ENCODE data around the gene RWDD1.
"Not testable (repeated sequence)": the region's sequence is repeated elsewhere in the genome, so short reads cannot be mapped to it uniquely, and the experiment has no call there.

RWDD1 gene

DNA sequence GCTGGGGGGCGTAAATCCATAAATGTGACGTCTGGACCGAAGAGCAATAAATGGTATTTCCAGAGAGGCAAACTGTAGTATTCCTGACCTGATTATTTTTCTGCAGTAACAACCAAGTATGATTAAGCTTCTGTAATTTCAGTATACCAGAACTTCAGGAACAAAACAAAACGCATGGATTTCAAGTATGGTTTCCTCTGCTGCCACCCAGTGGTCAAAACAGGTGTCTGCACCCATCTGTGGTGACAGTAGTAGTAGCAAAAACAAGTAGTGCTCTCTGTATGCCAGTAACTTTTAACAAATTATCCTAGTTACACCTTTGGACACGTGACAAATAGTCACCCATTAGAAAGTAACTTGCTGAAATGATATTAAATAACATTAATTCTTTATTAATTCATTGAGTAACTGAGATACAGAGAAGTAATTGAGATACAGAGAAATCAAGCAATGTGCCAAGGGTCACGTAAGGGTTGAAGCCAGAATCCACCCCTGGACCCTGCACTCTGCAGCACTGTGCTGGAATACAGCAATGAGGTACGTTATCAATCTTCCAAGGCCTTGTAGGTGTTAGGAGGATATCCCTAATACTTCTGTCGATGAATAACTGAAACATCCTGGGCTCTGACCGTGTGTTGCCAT, 9.8 kb upstream of the RWDD1 start:
- peak; percentile 34 for DNase-seq

DNA sequence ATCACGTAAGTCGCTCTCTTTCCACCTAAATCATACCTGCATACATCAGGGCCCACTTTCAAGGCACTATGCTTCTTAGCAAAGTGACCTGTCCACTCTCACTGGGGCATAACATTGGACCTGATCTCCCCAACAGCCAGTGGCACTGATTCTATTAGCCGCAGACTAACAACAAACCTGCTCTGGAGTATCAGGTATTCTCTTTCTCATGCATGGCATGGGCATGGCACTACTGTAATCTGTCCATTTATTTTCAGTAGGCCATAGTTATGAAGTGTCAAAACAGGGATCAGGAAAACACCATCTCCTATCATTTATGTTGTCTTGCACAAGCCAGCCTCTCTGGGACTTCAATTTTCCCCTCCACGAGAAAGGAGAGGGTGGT, 9.3 kb upstream of the RWDD1 start:
- no peak for DNase-seq

DNA sequence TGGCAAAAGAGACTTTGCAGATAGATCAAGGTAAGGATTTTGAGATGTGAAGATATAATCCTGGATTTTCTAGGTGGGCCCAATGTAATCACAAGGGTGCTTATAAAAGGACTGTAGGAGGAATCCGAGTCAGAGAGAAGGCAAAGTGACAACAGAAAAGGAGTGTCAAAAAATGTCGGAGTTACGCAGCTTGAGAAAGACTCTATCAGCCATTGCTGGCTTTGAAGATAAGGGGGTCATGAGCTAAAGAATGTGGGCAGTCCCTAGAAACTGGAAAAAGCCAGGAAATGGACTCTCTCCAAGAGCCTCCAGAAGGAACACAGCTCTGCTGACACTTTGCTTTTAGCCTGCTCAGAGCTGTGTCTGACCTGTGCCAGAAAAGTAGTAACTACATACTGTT, 8.7 kb upstream of the RWDD1 start:
- no peak for DNase-seq

DNA sequence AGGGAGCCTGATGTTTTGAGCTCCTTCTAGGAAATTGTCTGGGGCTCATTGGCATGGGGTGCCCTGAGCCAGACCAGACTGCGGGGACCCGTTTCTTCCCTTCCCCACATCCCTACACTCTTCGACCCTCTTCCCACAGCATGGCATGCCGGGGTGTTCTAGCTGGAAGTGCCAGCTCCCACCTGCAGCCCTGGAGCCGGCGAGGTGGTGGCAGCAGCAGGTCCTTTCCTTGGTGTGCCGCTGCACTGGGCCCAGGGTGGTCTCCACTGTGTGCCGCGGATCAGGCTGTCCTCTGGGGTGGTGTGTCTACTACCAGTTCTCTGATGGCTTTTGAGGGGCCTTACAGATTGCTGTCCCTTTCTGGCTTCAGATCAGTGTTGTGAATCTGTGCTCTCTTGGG, 7.5 kb upstream of the RWDD1 start:
- DNase-seq: no peak

DNA sequence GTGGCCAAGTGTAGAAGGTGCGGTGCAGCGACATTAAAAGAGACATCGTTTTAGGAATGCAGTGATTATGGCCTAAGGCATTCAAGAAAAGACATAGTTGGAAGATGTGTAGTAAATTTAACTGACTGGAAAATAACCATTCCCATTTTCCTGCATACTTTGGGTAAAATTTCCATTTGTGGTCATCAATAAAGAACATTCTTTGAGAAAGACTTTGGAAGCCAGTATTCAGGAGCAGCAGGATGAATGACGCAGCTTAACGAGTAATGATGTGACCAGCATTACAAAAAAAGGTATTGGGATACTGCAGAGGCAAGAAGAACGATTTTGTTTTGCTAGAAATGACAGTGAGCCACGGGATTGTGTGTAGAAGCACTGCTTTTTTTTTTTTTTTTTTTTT, 7.0 kb upstream of the RWDD1 start:
- DNase-seq: no peak

DNA sequence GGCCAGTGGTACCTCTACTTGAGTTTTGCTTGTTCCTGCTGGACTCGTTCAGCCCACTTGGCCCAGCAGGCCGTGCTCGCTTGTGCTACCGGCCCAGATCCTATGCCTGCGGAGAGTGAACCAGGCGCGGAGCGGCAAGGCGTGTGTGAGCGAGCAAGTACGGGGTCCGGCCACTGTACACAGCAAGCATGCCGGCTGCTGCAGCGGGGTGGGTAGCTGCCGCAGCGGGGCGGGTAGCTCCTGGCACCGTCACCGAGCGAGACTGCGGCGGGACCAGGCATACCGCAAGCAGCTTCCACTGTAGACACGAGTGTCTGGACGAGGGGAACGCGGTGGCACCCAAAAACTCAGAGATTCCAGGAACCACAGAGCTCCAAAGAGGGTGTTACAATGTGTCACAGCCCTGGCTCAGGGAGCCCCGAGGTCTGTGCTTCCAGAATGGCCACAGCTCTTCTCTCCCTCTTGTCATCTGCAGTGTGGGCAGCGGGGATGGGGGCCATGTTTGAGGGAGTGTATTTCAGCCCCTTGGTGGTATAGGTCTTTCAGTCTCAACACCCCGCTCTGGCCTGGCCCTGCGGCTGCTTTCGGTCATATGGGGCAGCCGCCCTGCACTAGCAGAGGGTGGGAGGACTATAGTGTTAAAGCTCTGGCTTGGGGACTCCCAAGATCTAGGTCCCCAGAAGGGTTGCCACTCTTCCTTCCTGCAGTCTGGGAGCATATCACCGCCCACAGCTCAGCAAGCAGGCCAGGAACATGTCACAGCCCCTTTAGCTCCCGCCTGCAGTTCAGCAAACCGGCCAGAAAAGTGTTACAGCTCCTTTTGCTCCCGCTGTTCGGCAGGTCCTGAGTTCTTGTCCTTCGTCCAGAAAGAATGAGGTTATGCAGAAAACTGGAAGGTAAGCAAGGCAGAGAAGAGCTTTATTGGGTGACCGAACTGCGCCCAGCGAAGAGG, 6.1 kb upstream of the RWDD1 start:
- peak; percentile 17 for DNase-seq

DNA sequence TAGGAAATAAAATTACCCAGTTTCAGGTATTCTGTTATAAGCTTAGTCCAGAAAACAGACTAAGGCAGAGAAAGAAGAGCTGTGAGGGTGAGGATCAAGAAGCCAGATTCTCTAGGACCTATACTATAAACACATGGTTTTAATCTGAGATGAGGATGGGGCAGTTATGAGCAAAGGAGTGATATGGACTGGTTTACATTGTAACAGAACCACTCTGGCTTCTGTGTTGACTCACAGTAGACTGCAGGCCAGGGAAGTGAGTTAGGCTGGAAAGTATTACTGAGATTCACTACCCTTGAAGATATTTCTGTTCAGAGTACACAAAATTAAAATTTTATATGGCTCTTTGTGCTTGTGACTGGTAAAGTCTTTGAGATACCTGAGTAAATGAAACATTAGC, 3.2 kb upstream of the RWDD1 start:
- no peak for DNase-seq

DNA sequence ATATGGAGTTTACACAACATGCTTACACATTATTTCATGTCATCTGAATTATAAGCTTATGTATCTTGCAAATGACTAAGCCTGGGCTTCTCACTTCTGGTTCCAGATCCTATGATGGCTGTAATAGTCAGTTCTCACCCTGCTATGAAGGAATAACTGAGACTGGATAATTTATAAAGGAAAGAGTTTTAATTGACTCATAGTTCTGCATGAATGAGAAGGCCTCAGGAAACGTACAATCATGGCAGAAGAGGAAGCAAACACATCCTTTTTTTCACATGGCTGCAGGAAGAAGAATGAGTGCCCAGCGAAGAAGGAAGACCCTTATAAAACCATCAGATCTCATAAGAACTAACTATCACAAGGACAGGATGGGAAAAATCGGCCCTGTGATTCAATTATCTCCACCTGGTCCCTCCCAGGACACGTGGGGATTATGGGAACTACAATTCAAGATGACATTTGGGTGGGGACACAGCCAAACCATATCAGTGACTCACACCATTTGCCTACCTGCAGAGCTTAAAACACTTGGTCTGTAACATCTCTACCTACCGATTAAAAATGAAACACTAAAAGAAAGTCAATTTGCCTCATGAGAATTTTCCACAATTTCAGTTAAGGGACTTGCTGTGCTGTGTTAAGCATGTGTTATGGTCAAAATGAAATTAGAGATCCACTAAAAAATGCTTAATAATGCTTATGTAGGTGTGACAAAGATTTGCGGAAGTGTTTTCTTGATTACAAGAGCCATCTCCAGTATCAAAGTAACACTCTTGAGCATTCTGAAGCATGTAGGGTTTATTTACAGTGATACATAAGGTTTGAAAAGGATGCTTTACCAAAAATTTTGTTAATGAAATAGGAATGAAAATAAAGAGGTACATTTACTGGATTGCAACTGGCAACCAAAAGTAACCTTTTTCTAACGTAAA, 2.2 kb upstream of the RWDD1 start:
- DNase-seq: no peak

DNA sequence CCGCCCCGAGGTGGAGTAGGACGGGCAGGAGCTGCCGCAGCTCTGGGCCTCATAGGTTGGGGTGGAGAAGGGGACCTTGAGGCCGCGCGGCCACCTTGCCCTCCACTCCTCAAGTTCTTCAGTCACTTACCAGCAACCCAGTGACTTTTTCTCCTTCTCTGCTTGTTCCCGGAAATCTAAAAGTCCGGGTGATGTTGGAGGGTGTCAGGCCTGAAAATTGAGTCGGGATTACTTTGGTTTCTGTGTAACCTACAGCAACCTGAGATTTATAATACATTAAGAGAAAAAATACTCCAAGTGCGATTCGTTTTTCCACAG, 338 bp downstream of the RWDD1 start:
- DNase-seq: no peak

DNA sequence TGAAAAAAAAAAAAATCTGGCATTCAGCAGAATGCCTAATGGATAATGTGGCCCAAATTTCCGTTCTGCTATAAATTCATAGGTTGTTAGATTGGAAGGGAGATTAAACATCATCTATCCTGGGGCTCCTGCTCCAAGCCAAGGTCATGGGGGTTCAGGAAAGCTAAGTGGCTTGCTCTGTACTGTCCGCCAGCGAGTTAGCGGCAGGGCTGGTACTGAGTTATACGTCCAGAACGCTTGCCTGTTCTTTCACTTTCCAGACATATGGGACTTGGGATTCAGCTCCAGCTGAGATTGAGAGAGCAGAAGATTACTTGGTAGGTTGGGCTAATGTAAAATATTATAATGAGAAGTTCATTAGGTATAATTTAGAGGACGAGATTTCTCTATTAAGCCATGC, 858 bp downstream of the RWDD1 start:
- peak; percentile 17 for DNase-seq

DNA sequence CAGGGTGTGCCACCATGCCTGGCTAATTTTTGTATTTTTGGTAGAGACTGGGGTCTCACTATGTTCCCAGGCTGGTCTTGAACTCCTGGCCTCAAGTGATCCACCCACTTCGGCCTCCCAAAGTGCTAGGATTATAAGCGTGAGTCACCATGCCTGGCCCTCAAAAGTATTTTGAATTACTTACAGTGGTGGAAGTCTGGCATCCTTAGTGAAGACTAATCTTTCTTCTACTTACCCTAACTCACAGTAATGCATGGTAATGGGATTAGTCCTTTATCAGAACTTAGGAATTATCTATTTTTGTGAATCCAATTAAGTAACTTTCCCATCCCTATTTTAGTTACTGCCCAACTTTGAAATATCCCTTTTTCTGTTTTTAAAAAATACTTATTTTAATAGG, 3.9 kb downstream of the RWDD1 start:
- DNase-seq: no peak

DNA sequence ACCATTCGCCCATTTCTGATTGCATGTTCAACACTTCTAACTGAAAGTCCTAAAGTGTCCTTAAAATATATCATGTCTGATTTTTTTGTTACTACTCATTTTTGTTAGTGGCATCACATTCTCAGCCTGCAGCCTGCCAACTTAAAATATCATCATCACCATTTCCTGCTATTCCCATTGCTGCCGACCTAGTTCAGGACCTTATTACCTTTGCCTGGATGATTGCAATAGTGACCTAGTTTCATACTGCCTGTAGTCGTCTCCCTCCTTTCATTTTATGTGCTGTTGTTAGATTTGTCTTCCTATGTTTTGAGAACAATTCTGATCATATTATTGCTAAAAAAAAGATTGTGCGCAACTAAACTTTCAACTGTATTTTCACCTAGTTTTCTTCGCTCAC, 6.2 kb downstream of the RWDD1 start:
- DNase-seq: no peak

DNA sequence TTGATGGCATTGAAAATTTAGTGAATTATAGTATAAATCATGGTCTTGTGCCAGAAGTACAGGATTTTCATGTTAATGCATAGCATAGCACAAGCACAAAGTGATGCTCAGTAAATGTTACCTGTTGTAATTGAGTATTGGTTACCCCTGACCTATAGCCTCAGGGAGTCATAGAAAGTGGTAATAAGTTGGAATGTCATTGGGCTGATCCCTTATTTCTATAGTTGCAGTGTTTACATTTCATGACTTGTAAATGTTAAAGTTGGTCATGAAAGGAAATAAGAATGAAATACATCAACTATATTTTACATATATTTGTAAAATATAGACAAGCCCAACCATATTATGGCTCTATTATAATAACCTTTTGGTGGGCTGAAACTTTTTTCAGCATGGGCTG, 7.0 kb downstream of the RWDD1 start:
- DNase-seq: no peak

DNA sequence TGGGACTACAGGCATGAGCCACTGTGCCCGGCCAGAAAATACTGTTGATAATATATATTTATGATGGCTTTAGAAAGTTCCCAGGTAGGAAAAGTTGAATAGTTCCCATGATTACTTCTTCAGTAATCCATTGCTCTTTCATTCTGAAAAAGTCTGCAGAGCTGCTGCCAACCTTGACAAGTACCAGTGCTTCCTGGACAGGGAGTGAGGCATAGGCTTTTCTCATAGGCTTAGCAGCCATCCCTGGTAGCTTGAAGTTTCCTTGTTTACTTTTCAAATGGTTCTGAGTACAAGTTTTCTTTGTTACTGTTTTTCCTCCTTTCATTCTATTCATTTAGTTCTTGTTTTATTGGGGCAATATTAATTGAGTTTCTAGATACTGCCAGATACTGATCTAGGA, 7.8 kb downstream of the RWDD1 start:
- no peak for DNase-seq

DNA sequence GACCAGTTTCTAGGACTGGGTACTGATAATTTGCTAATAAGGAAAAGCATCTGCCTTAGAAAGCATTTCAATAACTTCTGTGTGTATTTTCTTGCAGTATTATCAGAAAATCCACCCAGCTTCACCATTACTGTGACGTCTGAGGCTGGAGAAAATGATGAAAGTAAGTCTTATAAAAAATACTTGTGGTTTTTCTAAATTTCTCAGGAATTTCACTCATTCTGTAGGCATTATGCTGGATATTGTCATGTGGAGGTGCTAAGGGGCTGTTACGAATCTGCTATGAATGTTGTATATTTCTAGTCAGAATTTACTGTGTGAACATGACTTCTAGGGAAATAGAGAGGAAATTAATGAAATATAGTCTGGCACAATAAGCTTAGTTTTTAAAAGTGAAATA, 8.9 kb downstream of the RWDD1 start:
- DNase-seq: no peak

DNA sequence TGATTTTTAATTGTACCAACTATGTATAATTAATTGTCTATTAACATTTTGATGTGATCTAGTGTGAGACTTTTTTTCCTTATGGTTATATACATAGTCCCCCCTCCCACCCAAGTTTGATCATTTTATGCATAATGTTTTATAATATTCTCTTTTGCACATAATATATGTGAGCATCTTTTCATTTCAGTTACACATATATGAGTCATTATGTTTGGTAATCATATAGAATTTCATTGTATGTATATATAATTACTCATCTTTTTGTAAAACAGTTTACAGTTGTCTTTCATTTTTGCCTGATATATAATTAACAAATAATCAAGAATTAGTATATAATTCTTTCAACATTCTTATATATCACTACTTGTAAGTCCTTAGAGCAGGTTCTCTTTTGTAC, 15.0 kb downstream of the RWDD1 start:
- no peak for DNase-seq

DNA sequence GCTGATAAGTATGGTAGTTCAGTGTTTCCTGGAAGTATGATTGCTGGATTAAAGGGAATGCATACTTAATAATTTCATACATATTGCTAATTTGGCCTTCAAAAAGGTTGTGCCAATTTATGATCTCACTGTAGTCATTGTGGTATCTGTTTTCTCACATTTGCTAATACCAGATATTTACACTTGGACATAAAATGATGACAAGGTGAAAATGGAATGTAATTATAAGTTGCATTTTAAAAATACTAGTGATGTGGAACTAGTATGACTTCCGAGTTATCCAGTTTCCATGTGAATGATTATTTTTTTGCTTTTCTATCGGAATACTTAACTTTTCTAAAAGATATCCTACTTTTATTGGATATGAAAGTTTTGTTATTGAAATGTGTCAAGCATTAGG, 15.4 kb downstream of the RWDD1 start:
- no peak for DNase-seq

DNA sequence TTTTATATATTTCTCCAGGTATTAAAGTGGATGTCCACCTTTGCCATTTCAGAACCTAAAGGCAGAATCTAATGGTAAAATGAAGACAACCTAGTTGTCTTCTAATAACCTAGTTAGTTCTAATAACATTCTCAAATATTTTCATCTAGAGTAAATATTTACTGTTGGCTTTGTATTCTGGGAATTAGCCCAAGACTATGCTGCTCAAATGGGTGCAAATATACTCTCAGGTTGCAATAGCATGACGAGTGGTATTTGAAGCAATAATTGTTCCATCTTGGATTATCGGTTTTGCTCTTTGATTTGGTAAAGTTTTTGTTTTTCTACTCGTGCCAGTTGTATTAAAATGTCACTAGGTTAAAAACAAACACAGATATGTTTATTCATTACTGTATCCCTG, 23.9 kb downstream of the RWDD1 start:
- no peak for DNase-seq

DNA sequence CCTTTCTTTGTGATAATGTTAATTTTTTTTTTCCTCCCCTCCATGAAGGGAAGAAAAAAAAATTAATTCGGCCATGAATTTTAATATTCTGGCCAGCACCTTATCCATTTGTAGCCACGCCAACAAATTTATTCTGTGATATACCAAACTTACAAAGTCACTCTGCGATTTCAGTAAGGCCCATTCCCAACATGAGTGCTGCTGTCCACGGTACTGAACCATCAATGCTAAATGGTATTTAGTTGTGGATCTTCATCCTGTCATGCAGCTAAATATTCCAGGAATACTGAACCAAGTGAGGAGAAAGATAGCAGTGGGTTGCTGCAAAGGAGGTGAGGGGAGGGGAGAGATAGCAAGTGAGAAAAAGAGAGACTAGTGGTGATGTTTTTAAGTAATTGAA, 25.5 kb downstream of the RWDD1 start:
- no peak for DNase-seq

DNA sequence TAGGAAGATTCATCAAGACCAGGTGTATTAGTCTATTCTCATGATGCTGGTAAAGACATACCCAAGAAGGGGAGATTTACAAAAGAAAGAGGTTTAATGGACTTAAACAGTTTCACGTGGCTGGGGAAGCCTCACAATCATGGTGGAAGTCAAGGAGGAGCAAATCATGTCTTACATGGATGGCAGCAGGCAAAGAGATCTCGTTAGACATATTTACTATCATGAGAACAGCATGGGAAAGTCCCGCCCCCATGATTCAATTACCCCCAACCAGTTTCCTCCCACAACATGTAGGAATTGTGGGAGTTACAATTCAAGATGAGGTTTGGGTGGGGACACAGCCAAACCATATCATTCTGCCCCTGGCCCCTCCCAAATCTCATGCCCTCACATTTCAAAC, 32.6 kb downstream of the RWDD1 start:
- not testable (repeated sequence) for DNase-seq

DNA sequence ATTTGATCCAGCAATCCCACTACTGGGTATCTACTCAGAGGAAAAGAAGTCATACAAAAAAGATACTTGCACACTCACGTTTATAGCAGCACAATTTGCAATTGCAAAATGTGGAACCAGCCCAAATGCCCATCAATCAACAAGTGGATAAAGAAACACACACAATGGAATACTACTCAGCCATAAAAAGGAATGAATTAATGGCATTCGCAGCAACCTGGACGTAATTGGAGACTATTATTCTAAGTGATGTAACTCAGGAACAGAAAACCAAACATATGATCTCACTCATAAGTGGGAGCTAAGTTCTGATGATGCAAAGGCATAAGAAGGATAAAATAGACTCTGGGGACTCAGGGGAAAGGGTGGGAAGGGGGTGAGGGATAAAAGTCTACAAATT, 33.6 kb downstream of the RWDD1 start:
- DNase-seq: not testable (repeated sequence)

DNA sequence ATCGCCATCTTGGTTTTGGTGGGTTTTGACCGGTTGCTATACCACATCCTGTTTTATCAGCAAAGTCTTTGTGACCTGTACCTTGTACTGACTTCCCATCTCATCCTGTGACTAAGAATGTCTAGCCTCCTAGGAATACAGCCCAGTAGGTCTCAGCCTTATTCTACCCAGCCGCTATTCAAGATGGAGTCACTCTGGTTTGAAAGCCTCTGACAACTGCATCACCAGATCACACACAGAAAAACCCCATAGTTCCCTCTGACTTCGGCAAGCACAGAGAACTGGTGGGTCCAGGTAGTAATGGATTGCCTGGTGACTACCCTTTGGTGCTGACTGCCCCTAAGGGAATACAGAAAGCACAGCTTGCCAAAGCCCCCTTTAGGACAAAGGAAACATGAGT, 34.6 kb downstream of the RWDD1 start:
- DNase-seq: no peak

DNA sequence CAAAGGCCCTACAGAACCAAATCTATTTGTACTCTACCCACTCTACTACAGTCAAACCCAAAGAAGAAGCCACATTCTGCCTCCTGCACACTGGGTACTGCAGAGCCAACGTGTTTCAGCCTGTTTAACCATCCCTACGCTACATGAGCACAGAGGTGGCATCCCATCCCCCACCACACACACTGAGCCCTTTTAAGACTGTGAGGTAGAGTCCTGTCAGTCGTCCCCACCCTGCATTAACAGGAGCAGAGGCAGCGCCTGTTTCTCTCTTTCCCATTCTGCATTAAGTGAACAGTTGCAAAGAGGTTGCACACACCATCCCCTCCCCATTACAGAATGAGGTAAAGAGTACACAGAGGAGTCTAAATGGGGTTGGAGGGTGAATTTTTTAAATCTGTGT, 39.8 kb downstream of the RWDD1 start:
- DNase-seq: no peak

Data from NCI-H1105 (cell line).